Neural cell (in vitro differentiated cells): ENCODE data around the gene SOX13. TPM values are rescaled to one million over a fixed set of nuclear protein-coding genes. Genes with fewer than 3 reads are reported as not detected.

Experiments
- H2AFZ ChIP-seq: fragments of 200-600, 300-800 bp; sonication (generic), shearing (Covaris generic); 2 replicates; pipeline ENCODE4 v1.6.0; 2014; ENCODE audit warnings: low read depth, mild to moderate bottlenecking, antibody characterized with exemption, low read length, moderate library complexity
- H3F3A ChIP-seq: fragments of 200-600 bp; shearing (Covaris generic); 2 replicates; pipeline ENCODE4 v1.6.1; 2016; ENCODE audit warnings: mild to moderate bottlenecking, moderate library complexity, mixed read lengths, antibody characterized with exemption, low read length; ENCODE audit not compliant: insufficient read depth, poor library complexity, severe bottlenecking
- H3K27ac ChIP-seq: fragments of 200-600, 300-800 bp; sonication (generic), shearing (Covaris generic); 2 replicates; pipeline ENCODE4 v1.5.1; 2014; ENCODE audit warnings: mild to moderate bottlenecking, low read length, moderate library complexity
- H3K27me3 ChIP-seq: fragments of 300-800, 200-600 bp; sonication (generic), shearing (Covaris generic); 2 replicates; pipeline ENCODE4 v1.6.0; 2014; ENCODE audit warnings: mild to moderate bottlenecking, low read depth, low read length, moderate library complexity; ENCODE audit not compliant: insufficient read depth
- H3K36me3 ChIP-seq: fragments of 300-800, 200-600 bp; sonication (generic), shearing (Covaris generic); 2 replicates; pipeline ENCODE4 v1.5.1; 2014; ENCODE audit warnings: mild to moderate bottlenecking, antibody characterized with exemption, low read length, moderate library complexity; ENCODE audit not compliant: insufficient read depth
- H3K4me2 ChIP-seq: fragments of 300-800, 200-600 bp; sonication (generic), shearing (Covaris generic); 2 replicates; pipeline ENCODE4 v1.6.0; 2014; ENCODE audit warnings: mild to moderate bottlenecking, low read length
- H3K4me3 ChIP-seq: fragments of 300-800, 200-600 bp; sonication (generic), shearing (Covaris generic); 2 replicates; pipeline ENCODE4 v1.5.1; 2014; ENCODE audit warnings: mild to moderate bottlenecking, low read length, moderate library complexity
- H3K79me2 ChIP-seq: fragments of 200-600 bp; shearing (Covaris generic); replicated peaks from 2 replicates; pipeline ENCODE4 v1.6.0; 2014; ENCODE audit warnings: mild to moderate bottlenecking, low read length, moderate library complexity; ENCODE audit not compliant: insufficient read depth
- H3K9ac ChIP-seq: fragments of 300-800, 200-600 bp; sonication (generic), shearing (Covaris generic); 2 replicates; pipeline ENCODE4 v1.6.1; 2016; ENCODE audit warnings: mild to moderate bottlenecking, low read length, mixed read lengths
- H3K9me2 ChIP-seq: fragments of 200-600 bp; shearing (Covaris generic); 2 replicates; pipeline ENCODE4 v1.6.1; 2016; ENCODE audit warnings: mild to moderate bottlenecking, low read length, mixed read lengths; ENCODE audit not compliant: insufficient read depth
- H3K9me3 ChIP-seq: fragments of 200-600, 300-800 bp; sonication (generic), shearing (Covaris generic); 2 replicates; pipeline ENCODE4 v1.6.1; 2016; ENCODE audit warnings: mild to moderate bottlenecking, mixed run types, low read length, moderate library complexity, mixed read lengths
- H4K20me1 ChIP-seq: fragments of 200-600 bp; shearing (Covaris generic); 2 replicates; pipeline ENCODE4 v1.6.1; 2016; ENCODE audit warnings: mild to moderate bottlenecking, mixed run types; ENCODE audit not compliant: insufficient read depth
- EZH2 ChIP-seq: fragments of 200-600, 300-800 bp; shearing (Covaris generic), sonication (generic); IDR thresholded peaks from 2 replicates; pipeline ENCODE4 v1.6.1; 2014; ENCODE audit warnings: antibody characterized with exemption, low read length, borderline replicate concordance, mild to moderate bottlenecking; ENCODE audit not compliant: insufficient read depth, poor library complexity, severe bottlenecking
- MXI1 ChIP-seq: fragments of 450-650 bp; conservative IDR thresholded peaks from 2 replicates; pipeline ENCODE4 v1.6.1; 2014; ENCODE audit warnings: antibody characterized with exemption, mild to moderate bottlenecking; ENCODE audit not compliant: poor library complexity, severe bottlenecking
- POLR2AphosphoS5 ChIP-seq: IDR thresholded peaks from 2 replicates; pipeline ENCODE4 v1.6.1; 2012
- RAD21 ChIP-seq: fragments of 450-650 bp; conservative IDR thresholded peaks from 2 replicates; pipeline ENCODE4 v1.6.1; 2014; ENCODE audit warnings: antibody characterized with exemption, mild to moderate bottlenecking, moderate library complexity
- SMC3 ChIP-seq: fragments of 450-650 bp; conservative IDR thresholded peaks from 2 replicates; pipeline ENCODE4 v1.6.1; 2014; ENCODE audit warnings: antibody characterized with exemption, mild to moderate bottlenecking, moderate library complexity; ENCODE audit not compliant: poor library complexity
- TAF1 ChIP-seq: IDR thresholded peaks from 2 replicates; pipeline ENCODE4 v1.6.1; 2012; ENCODE audit warnings: low read depth
- polyA plus RNA-seq: library from polyadenylated mRNA; depleted of rRNA; stranded (reverse); fragments of >200 nt; gene quantifications from 2 replicates; pipeline ENCODE4 v1.2.3, GENCODE V29; 2014
- TF ChIP-seq, protein P1 (sequence below): IDR thresholded peaks from 2 replicates; pipeline ENCODE4 v1.6.1; 2012; ENCODE audit warnings: borderline replicate concordance

The SOX13 gene
- polyA plus RNA-seq, 1 donor from 2014 or later = 1.7 TPM

- no peaks in the 10 kb centered on the region for H3K9me3 ChIP-seq
- TF ChIP-seq EZH2 (no peak), TAF1 (peak; percentile 39)
- H3F3A ChIP-seq = no peaks in the 10 kb centered on the region
- H3K4me2 ChIP-seq = peak overlapping the region; percentile 85
- no peaks in the 10 kb centered on the region for H3K9me2 ChIP-seq
- peaks cover 53% of the 10 kb centered on the region for H3K27me3 ChIP-seq
- H3K79me2 ChIP-seq = no peaks in the 10 kb centered on the region
- H3K9ac ChIP-seq = peak overlapping the region; percentile 59
- no peak overlapping the region for H3K27ac ChIP-seq
- H4K20me1 ChIP-seq = no peaks in the 10 kb centered on the region
- H2AFZ ChIP-seq = peak overlapping the region; percentile 56
- H3K4me3 ChIP-seq = peak overlapping the region; percentile 89
- H3K36me3 ChIP-seq = no peaks in the 10 kb centered on the region
These were observed 940 bp downstream of the SOX13 start for GRCh38 chr1:204073837-204074273.

GRCh38 chr1:204074274-204075138 lies 1.6 kb downstream of the SOX13 start:
- Histone ChIP-seq H4K20me1 (no peaks in the 10 kb centered on the region), H3K9ac (peak overlapping the region; percentile 59), H3K36me3 (no peaks in the 10 kb centered on the region), H3K4me2 (peak overlapping the region; percentile 85), H3F3A (no peaks in the 10 kb centered on the region), H3K79me2 (no peaks in the 10 kb centered on the region), H3K27me3 (peaks cover 53% of the 10 kb centered on the region), H3K27ac (no peak overlapping the region), H3K4me3 (peak overlapping the region; percentile 89), H3K9me2 (no peaks in the 10 kb centered on the region), H2AFZ (peak overlapping the region; percentile 56), H3K9me3 (no peaks in the 10 kb centered on the region)
- TF ChIP-seq POLR2AphosphoS5 (peak; percentile 45), SMC3 (no peak), MXI1 (peak; percentile 55), RAD21 (no peak), TAF1 (no peak)
- TF ChIP-seq, protein P1, sequence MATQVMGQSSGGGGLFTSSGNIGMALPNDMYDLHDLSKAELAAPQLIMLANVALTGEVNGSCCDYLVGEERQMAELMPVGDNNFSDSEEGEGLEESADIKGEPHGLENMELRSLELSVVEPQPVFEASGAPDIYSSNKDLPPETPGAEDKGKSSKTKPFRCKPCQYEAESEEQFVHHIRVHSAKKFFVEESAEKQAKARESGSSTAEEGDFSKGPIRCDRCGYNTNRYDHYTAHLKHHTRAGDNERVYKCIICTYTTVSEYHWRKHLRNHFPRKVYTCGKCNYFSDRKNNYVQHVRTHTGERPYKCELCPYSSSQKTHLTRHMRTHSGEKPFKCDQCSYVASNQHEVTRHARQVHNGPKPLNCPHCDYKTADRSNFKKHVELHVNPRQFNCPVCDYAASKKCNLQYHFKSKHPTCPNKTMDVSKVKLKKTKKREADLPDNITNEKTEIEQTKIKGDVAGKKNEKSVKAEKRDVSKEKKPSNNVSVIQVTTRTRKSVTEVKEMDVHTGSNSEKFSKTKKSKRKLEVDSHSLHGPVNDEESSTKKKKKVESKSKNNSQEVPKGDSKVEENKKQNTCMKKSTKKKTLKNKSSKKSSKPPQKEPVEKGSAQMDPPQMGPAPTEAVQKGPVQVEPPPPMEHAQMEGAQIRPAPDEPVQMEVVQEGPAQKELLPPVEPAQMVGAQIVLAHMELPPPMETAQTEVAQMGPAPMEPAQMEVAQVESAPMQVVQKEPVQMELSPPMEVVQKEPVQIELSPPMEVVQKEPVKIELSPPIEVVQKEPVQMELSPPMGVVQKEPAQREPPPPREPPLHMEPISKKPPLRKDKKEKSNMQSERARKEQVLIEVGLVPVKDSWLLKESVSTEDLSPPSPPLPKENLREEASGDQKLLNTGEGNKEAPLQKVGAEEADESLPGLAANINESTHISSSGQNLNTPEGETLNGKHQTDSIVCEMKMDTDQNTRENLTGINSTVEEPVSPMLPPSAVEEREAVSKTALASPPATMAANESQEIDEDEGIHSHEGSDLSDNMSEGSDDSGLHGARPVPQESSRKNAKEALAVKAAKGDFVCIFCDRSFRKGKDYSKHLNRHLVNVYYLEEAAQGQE = peak; percentile 44

DNA sequence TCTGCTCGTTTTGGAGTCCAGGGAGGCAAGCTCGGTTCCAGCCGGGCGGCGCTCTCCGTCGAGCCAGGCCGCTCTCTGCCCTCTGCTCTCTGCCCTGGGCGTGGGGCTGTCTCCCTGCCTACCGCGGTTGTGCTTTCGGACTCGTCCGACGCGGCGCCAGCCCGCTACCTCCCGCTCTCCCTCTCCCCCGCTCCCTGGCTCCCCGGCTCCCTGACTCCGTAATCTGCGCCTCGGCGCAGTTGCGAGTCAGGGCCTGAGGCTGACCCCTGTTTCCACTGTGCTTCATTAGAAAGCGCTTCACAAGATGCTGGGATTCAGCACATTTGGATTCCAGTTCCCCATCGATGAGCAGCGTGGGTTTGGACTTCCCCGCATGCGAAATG lies 2.2 kb downstream of the SOX13 start:
- no peaks in the 10 kb centered on the region for H3F3A ChIP-seq
- no peak overlapping the region for H3K4me2 ChIP-seq
- no peaks in the 10 kb centered on the region for H4K20me1 ChIP-seq
- H3K27me3 ChIP-seq = peaks cover 53% of the 10 kb centered on the region
- no peak overlapping the region for H2AFZ ChIP-seq
- no peaks in the 10 kb centered on the region for H3K36me3 ChIP-seq
- H3K27ac ChIP-seq = no peak overlapping the region
- H3K9ac ChIP-seq = no peak overlapping the region
- no peaks in the 10 kb centered on the region for H3K9me3 ChIP-seq
- peak overlapping the region; percentile 89 for H3K4me3 ChIP-seq
- no peaks in the 10 kb centered on the region for H3K9me2 ChIP-seq
- no peaks in the 10 kb centered on the region for H3K79me2 ChIP-seq
- TF ChIP-seq SMC3 (no peak), RAD21 (no peak), TAF1 (no peak), POLR2AphosphoS5 (no peak), EZH2 (no peak)
- TF ChIP-seq, protein P1 = no peak
